LNCAP (cell line): ENCODE data around the gene PSORS1C1.

Experiments used
- CTCF ChIP-seq: fragments of 450-650 bp; IDR thresholded peaks from 2 replicates; pipeline ENCODE4 v1.5.1; 2017; ENCODE audit warnings: mild to moderate bottlenecking

PSORS1C1 gene

DNA sequence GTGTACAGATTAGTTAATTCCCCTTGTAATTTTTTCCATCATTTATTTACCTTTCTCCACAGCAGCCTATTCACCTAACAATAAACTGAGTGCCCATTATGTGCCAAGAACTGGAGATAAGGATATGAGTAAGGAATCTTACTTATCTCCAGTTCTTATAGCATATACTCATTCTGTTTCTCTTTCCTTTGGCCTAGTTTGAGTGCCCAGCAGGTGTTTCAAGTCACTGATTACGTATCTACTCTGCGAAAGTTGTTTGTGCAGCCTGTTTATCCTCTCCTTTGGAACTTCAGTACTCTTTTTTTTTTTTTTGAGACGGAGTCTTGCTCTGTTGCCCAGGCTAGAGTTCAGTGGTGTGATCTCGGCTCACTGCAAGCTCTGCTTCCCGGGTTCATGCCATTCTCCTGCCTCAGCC, 73.2 kb downstream of the PSORS1C1 start:
- no peak for TF ChIP-seq CTCF
